GM18907 (cell line): Measurements from ENCODE around the gene CTBS.
"Not testable (repeated sequence)": the region's sequence is repeated elsewhere in the genome, so short reads cannot be mapped to it uniquely, and the experiment has no call there.

Source experiments
- ATAC-seq: cut with Tn5 transposase; IDR thresholded peaks from one replicate; pipeline ENCODE4 v1.9.1; 2021; ENCODE audit warnings: mild to moderate bottlenecking, moderate library complexity; ENCODE audit not compliant: unreplicated experiment

CTBS gene

GRCh38 chr1:84585803-84586202 is 11.6 kb upstream of the CTBS start:
- ATAC-seq, result no peak

- ATAC-seq, result no peak
Measured at GRCh38 chr1:84584126-84584525, 9.9 kb upstream of the CTBS start.

GRCh38 chr1:84583648-84584047 is 9.4 kb upstream of the CTBS start:
- ATAC-seq, result no peak

- peak; percentile 63 for ATAC-seq
Measured at GRCh38 chr1:84582802-84583587, 8.8 kb upstream of the CTBS start.

GRCh38 chr1:84581648-84582047 is 7.4 kb upstream of the CTBS start:
- no peak for ATAC-seq

GRCh38 chr1:84574936-84575335 is 696 bp upstream of the CTBS start:
- no peak for ATAC-seq

- no peak for ATAC-seq
Measured at GRCh38 chr1:84573481-84573966, 716 bp downstream of the CTBS start.

GRCh38 chr1:84571150-84571535 is 3.1 kb downstream of the CTBS start:
- ATAC-seq, result no peak

- ATAC-seq, result no peak
Measured at GRCh38 chr1:84570436-84571149, 3.6 kb downstream of the CTBS start.

- no peak for ATAC-seq
Measured at GRCh38 chr1:84569216-84569615, 5.0 kb downstream of the CTBS start.

GRCh38 chr1:84550826-84551225 is 23.4 kb downstream of the CTBS start:
- ATAC-seq, result no peak

GRCh38 chr1:84541679-84542078 is 32.6 kb downstream of the CTBS start:
- ATAC-seq, result no peak

- no peak for ATAC-seq
Measured at GRCh38 chr1:84540759-84541158, 33.5 kb downstream of the CTBS start.

- ATAC-seq, result no peak
Measured at GRCh38 chr1:84539972-84540371, 34.3 kb downstream of the CTBS start.

- ATAC-seq, result peak; percentile 61
Measured at GRCh38 chr1:84538599-84538998, 35.6 kb downstream of the CTBS start.

GRCh38 chr1:84525779-84526178 is 48.5 kb downstream of the CTBS start:
- ATAC-seq, result no peak

GRCh38 chr1:84524590-84524989 is 49.6 kb downstream of the CTBS start:
- ATAC-seq, result no peak

- no peak for ATAC-seq
Measured at GRCh38 chr1:84510668-84511067, 63.6 kb downstream of the CTBS start.

- ATAC-seq, result no peak
Measured at GRCh38 chr1:84510165-84510564, 64.1 kb downstream of the CTBS start.

GRCh38 chr1:84509029-84509428 is 65.2 kb downstream of the CTBS start:
- no peak for ATAC-seq

- no peak for ATAC-seq
Measured at GRCh38 chr1:84508510-84508909, 65.7 kb downstream of the CTBS start.

GRCh38 chr1:84507887-84508286 is 66.4 kb downstream of the CTBS start:
- ATAC-seq, result not testable (repeated sequence)
